A549 (cell line): ENCODE data around the gene BLOC1S4.
A peak's percentile ranks its signal among the peaks of the same experiment; 100 is the strongest.

Source experiments
- CEBPB ChIP-seq, 2 experiments: fragments of >200 bp in 1 of 2; sonication (Bioruptor Twin) in 1 of 2; formaldehyde crosslinking in 1 of 2; IDR thresholded peaks; 2 replicates each; pipeline ENCODE4 v1.6.1; 2012 to 2016
- CHD2 ChIP-seq: fragments of 150-350 bp; IDR thresholded peaks from 2 replicates; pipeline ENCODE4 v1.6.1; 2014; ENCODE audit warnings: low read length; ENCODE audit not compliant: partially characterized antibody
- CTCF ChIP-seq: fragments of >200 bp; sonication (Bioruptor Twin); formaldehyde crosslinking; IDR thresholded peaks from 3 replicates; pipeline ENCODE4 v1.5.1; 2016
- FOSL2 ChIP-seq, 2 experiments: fragments of 450-650 bp in 1 of 2; fragments of >200 bp in 1 of 2; sonication (Bioruptor Twin) in 1 of 2; formaldehyde crosslinking; IDR thresholded peaks; 2 replicates each; pipeline versions ENCODE4 v1.5.0 to v1.6.1; 2016 to 2020; ENCODE audit warnings: mild to moderate bottlenecking in 1 of 2, moderate library complexity in 1 of 2
- HDAC2 ChIP-seq: fragments of 200-600 bp; sonication (generic); IDR thresholded peaks from 2 replicates; pipeline ENCODE4 v1.6.1; 2016
- KDM5A ChIP-seq: fragments of 200-600 bp; sonication (generic); IDR thresholded peaks from 2 replicates; pipeline ENCODE4 v1.6.1; 2016; ENCODE audit warnings: antibody characterized with exemption, mild to moderate bottlenecking
- POLR2A ChIP-seq: IDR thresholded peaks from 2 replicates; pipeline ENCODE4 v1.6.1; 2012; ENCODE audit warnings: mild to moderate bottlenecking, low read length
- POLR2AphosphoS2 ChIP-seq: conservative IDR thresholded peaks from 2 replicates; pipeline ENCODE4 v1.6.1; 2012; ENCODE audit warnings: low read length, improper control_type of control experiment, inconsistent platforms
- RAD21 ChIP-seq, 2 experiments: fragments of >200 bp in 1 of 2; sonication (Bioruptor Twin) in 1 of 2; formaldehyde crosslinking in 1 of 2; IDR thresholded peaks in 1 of 2; conservative IDR thresholded peaks in 1 of 2; 2 replicates in 1 of 2; 3 replicates in 1 of 2; pipeline ENCODE4 v1.6.1; 2012 to 2018; ENCODE audit warnings: inconsistent platforms in 1 of 2
- RFX5 ChIP-seq: fragments of 450-650 bp; IDR thresholded peaks from 2 replicates; pipeline ENCODE4 v1.7.1; 2014; ENCODE audit warnings: antibody characterized with exemption, mild to moderate bottlenecking, moderate library complexity
- RNF2 ChIP-seq: fragments of 200-600 bp; sonication (generic); IDR thresholded peaks from 2 replicates; pipeline ENCODE4 v1.6.1; 2016; ENCODE audit warnings: low read depth, mild to moderate bottlenecking, antibody characterized with exemption, moderate library complexity, borderline replicate concordance
- ZNF302 ChIP-seq: fragments of 250-450 bp; sonication (Bioruptor Pico); IDR thresholded peaks from 2 replicates; pipeline ENCODE4 v1.9.0; 2021; ENCODE audit warnings: inconsistent platforms, mild to moderate bottlenecking, moderate library complexity

GRCh38 chr4:6763330-6763851, 47.4 kb downstream of the BLOC1S4 start:
- TF ChIP-seq FOSL2 (IDR thresholded peaks at IDR 0.05) (no peak), FOSL2 (CRISPR knock-in tag; IDR thresholded peaks at IDR 0.05) (no peak), CTCF (no peak), ZNF302 (CRISPR knock-in tag) (no peak), HDAC2 (no peak), RFX5 (no peak), POLR2A (no peak), CHD2 (no peak), POLR2AphosphoS2 (no peak), KDM5A (no peak), RAD21 (conservative IDR thresholded peaks at IDR 0.05 in 1 of 2, IDR thresholded peaks at IDR 0.05 in 1 of 2) (0 out of 5 replicates have a peak, but pooled peaks of 1 of the 2 experiments have one; percentile 7), CEBPB (IDR thresholded peaks at IDR 0.05) (no peak), RNF2 (no peak)
